Lower leg skin (tissue), 4 donors: ENCODE measurements around the gene JMJD7. TPM values are rescaled to one million over a fixed set of nuclear protein-coding genes. Genes with fewer than 3 reads are reported as not detected.

Experiments
- DNase-seq, 2 donors: peaks; one replicate each; pipeline ENCODE4 v3.0.0-alpha.2; 2019; ENCODE audit warnings: low spot score in 2 of 2
- H3K4me3 ChIP-seq: fragments of 200-600 bp; sonication (generic); 2 replicates; pipeline ENCODE4 v1.5.1; 2017; ENCODE audit warnings: mild to moderate bottlenecking, low read depth; ENCODE audit not compliant: poor library complexity, severe bottlenecking
- CTCF ChIP-seq, 3 donors: fragments of 450-650 bp; IDR thresholded peaks; one replicate each; pipeline ENCODE4 v1.5.1; 2016; ENCODE audit warnings: antibody characterized with exemption in 3 of 3, mild to moderate bottlenecking in 3 of 3, moderate library complexity in 2 of 3
- POLR2A ChIP-seq, 2 donors: fragments of 450-650 bp; IDR thresholded peaks; one replicate each; pipeline ENCODE4 v1.6.1; 2016 to 2017; ENCODE audit warnings: antibody characterized with exemption in 2 of 2, mild to moderate bottlenecking in 1 of 2, moderate library complexity in 1 of 2
- WGBS, 2 donors: methylation state at CpG; one replicate each; pipeline ENCODE4 v1.1.5; 2018; 5-methylcytosine and 5-hydroxymethylcytosine counted together
- intact Hi-C: fragments of 100-400 bp; cut with DNase I; formaldehyde crosslinking; loops from one replicate; pipeline ENCODE4 v1.15.0; 2023; ENCODE audit warnings: low total_unique reads
- total RNA-seq, 4 donors: library from RNA; depleted of rRNA; stranded (reverse); fragments of >200 nt; gene quantifications; one replicate each; pipeline ENCODE4 v1.1.0, GENCODE V29; 2016

Gene JMJD7
- total RNA-seq, 4 donors from 2014 or later: 40.7 to 61.6 (median 47.1) TPM

GRCh38 chr15:41836073-41836472, 8.2 kb downstream of the JMJD7 start:
- TF ChIP-seq CTCF (IDR thresholded peaks at IDR 0.05): no peak
- no peak for TF ChIP-seq POLR2A (IDR thresholded peaks at IDR 0.05)
- DNase-seq: no peak
- WGBS, 2 donors: 76 to 80% methylated on average over 6 of the region's 6 CpGs
- intact Hi-C loops: no loop called here
- H3K4me3 ChIP-seq: no peak overlapping the region

GRCh38 chr15:41836713-41837454, 9.0 kb downstream of the JMJD7 start:
- intact Hi-C loops: no loop called here
- TF ChIP-seq POLR2A (IDR thresholded peaks at IDR 0.05) (no peak), CTCF (IDR thresholded peaks at IDR 0.05) (no peak)
- 93 to 95% methylated on average over 23 of the region's 23 CpGs for WGBS, 2 donors
- DNase-seq: no peak
- H3K4me3 ChIP-seq: no peak overlapping the region

GRCh38 chr15:41838400-41838897, 10.6 kb downstream of the JMJD7 start, which contains the start of gene PLA2G4B:
TSS of gene PLA2G4B (plus strand) at chr15:41838847. CDS start at chr15:41838914, 67 bp downstream.
- intact Hi-C loops: no loop called here
- peak in 1 of 2 donors; percentile 79 for DNase-seq
- H3K4me3 ChIP-seq: no peak within 1 kb of the TSS
- TF ChIP-seq POLR2A (IDR thresholded peaks at IDR 0.05): no peak
- TF ChIP-seq CTCF (IDR thresholded peaks at IDR 0.05): no peak
- WGBS, 2 donors: 58 to 70% methylated on average over 6 of the region's 6 CpGs

- TF ChIP-seq CTCF (IDR thresholded peaks at IDR 0.05) (no peak), POLR2A (IDR thresholded peaks at IDR 0.05) (no peak)
- no peak for DNase-seq
- intact Hi-C loops: no loop called here
- 56 to 67% methylated on average over 16 of the region's 16 CpGs for WGBS, 2 donors
- H3K4me3 ChIP-seq: no peak overlapping the region
Measured at GRCh38 chr15:41839781-41840491, 12.0 kb downstream of the JMJD7 start.

GRCh38 chr15:41840673-41841072, 12.8 kb downstream of the JMJD7 start:
- WGBS, 2 donors: 65 to 67% methylated on average over 15 of the region's 15 CpGs
- H3K4me3 ChIP-seq: no peak overlapping the region
- intact Hi-C loops: no loop called here
- TF ChIP-seq CTCF (IDR thresholded peaks at IDR 0.05): no peak
- no peak for DNase-seq
